ENCODE data around the gene CISTR.
"Not testable (repeated sequence)": the region's sequence is repeated elsewhere in the genome, so short reads cannot be mapped to it uniquely, and the experiment has no call there.

Gene CISTR

GRCh38 chr12:53751336-53752191 is at the start of gene CISTR:
CISTR (minus strand) TSS chr12:53751979.
- no peak for DNase-seq (ENCODE audit: low read depth)

DNA sequence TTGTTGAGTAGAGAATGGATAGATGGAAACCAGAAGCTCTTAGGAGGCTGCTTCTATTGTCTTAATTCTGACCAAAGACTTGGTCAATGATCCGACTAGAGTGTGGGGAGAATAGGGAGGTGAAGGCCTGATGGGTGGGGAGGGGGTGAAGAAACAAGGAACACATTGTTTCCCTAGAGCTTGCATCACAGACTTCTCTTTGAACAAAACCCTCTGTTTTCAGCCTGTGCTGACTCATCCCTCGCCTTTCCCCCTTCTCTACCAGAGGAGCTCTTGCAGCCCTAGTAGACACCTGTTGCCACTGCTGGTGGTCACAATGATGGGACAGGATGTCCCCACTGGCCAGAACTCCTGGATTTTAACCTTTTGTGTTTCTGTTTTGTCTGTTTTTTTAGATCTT is 46.8 kb upstream of the CISTR start:
- no peak for DNase-seq (ENCODE audit: low read depth)

- no peak for DNase-seq (ENCODE audit: low read depth)
Measured at GRCh38 chr12:53795927-53796326, 44.1 kb upstream of the CISTR start.

DNA sequence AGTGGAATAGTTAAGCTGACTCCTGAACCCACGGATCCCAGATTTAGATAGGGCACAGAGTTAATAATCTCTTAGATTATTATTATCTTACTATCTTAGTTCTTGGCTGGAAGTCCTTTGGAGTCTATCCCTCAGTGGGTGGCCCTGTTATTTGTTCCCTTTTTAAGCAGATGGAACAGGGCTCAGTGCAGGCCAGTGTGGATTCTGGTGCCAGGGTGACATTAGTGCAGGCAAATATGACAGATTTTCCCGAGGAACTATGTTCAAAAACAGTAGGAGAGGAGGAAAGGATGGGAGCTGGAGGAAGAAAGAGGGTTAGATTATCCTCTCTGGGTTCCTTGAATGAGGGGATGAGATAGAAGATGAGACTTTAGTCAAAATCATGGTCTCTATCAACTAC is 41.4 kb upstream of the CISTR start:
- DNase-seq (ENCODE audit: low read depth), result no peak

DNA sequence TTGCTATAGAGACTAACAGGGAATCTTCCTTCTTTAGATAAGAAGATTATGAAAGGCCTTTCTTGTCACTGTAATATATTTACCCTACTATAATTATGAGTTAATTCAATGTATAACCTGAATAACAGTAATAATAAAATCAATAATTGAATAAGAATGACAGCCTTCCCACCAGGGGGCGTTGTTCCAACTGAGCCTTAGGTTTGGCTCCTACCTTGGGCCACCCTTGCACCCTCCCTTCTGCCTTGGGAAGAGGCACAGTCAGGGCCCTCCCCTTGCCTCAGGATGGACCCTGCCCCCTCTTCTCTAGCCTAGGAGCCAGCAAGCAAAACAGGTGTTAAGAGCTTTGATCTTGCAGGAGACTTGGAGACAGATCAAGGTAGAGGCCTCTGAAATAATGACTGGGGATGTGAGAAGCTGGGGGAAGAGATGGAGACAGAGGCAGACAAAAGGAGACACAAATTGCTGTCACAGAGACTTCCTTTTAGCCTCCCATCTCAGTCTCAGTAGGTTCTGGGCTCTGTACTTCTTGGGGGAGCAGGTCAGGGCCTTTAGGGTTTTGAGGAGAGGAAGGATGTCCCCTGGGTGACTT is 40.1 kb upstream of the CISTR start:
- no peak for DNase-seq (ENCODE audit: low read depth)

DNA sequence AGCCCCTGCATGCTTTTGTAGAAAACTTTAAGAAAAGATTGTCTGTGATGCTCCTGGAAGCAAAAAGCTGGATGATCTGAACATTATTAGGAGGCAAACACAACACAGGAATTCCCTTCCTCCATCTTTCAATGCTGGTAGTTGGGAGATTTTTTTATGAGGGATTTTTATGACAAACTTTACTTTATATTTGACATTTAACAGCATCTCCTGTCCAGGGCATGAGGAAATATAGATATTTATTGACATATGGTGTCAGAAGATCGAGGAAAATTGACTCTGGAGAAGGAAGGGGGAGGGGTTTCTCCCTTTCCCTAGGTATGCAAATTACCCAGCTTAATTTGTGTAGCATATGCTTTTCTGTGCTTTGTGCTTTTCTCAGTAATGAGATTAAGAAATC is 37.8 kb upstream of the CISTR start:
- DNase-seq (ENCODE audit: low read depth), result no peak

DNA sequence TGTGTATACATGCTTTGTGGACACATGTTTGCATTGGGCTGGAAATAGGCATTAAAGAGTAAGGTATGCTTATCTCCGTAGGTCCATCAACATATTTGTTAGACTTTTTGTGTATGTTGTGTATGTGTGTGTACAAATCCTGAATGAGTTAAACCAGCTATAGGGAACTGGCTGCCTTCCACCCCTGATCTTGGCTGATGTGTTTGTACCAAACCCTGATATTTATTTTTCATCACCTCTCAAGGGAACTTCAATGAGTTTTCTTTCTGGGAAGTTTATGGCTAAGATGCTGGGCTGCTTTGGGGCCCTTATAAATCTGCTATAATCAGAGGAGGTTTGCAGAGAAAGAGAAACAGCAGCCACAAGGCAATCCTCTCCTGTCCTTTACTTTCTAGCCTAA is 37.1 kb upstream of the CISTR start:
- no peak for DNase-seq (ENCODE audit: low read depth)

DNA sequence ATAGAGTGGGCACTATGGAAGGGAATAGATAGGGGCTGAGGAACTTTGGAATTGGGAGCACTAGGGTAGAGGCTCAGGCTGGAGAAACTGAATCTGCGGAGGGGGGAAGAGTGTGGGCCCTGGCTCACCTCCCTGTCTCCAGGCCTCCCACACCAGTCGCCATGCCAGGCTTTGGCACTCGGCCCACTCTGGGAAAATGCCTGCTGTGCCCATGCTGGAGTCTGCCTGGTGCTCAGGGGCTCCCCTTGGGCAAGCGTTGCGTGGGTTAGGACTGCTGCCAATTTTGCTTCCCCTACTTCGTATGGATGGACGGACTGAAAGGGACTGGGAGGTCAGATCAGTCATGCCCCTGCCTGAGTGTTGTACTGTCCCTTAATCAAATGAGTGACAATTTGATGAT is 34.6 kb upstream of the CISTR start:
- DNase-seq (ENCODE audit: low read depth), result no peak

DNA sequence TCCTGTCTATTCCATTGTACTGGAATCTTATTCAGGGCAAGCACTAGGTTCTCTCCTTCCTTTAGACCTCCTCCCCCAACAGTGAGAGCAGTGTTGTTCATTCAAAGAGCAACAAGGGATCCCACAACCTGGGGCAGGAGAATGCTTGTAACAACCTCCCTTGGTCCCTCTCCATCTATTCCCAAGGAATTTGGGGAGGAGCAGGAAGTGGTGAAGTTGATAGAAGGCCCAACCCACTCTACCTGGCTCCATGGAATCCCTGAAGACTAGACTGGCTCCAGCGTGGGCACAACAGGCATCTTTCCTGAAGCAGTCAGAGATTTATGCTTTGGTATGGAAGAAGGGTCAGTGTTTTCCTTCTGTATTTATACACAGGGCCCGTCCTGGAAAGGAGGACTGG is 33.4 kb upstream of the CISTR start:
- DNase-seq (ENCODE audit: low read depth), result no peak

GRCh38 chr12:53782093-53782703 is 30.4 kb upstream of the CISTR start:
- DNase-seq (ENCODE audit: low read depth), result no peak

DNA sequence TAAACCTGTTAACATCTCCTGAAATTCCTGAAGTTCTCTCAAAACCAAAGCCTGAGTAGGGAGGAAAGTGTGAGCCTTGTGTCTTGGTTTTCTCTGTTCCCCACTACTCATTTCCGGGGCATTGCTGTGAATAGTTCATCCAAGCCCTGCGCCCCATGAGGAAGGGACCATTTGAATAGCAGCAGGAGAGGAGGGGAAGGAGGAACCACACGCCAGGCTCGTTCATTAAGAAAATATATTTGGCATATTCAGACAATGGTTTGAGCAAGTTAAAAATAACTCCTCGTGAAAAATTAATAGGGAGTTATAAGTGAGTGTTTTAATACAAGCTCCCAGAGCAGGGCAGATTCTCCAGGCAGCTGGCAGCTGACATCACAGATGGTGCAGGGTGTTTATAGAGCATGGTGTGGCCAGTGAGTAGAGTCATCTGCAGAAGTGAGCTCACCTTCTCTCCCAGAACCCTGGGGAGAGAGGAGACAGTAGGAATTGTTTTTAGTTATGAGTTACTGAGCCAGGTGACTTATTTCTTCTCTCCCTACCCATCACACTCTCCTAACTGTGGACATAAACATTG is 29.5 kb upstream of the CISTR start:
- DNase-seq (ENCODE audit: low read depth), result no peak

- no peak for DNase-seq (ENCODE audit: low read depth)
Measured at GRCh38 chr12:53780323-53780722, 28.5 kb upstream of the CISTR start.

- not testable (repeated sequence) for DNase-seq (ENCODE audit: low read depth)
Measured at GRCh38 chr12:53779679-53780078, 27.9 kb upstream of the CISTR start.

DNA sequence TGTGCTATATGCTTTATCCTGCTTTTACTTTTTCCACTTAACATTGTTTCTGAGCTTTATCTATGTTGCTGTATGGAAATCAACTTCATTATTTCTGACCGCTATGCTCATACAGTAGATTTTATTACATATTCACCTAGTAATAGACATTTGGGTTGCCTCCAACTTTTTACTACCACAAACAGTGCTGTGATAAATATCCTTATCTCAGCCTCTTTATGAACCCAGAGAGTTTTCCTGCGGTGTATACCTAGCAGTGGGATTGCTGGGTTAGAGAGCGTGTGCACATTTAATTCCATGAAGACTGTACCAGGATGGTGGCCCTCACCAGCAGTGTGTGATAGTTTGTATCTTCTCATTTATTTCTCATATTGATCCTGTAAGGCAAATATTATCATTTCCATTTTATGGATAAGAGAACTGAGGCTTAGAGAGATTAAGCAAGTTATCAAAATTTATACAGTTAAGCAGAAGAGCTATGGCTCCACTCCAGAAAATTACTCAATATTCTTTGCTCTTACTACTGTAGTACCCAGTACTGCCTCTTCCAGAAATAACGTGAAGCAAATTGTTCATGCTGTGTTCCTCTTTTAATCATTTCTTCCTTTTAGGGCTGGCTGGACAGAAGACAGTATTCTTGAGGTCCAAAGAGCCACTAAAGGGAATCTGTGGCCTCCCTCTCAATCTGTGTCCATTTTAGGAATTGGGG is 26.3 kb upstream of the CISTR start:
- DNase-seq (ENCODE audit: low read depth), result no peak

DNA sequence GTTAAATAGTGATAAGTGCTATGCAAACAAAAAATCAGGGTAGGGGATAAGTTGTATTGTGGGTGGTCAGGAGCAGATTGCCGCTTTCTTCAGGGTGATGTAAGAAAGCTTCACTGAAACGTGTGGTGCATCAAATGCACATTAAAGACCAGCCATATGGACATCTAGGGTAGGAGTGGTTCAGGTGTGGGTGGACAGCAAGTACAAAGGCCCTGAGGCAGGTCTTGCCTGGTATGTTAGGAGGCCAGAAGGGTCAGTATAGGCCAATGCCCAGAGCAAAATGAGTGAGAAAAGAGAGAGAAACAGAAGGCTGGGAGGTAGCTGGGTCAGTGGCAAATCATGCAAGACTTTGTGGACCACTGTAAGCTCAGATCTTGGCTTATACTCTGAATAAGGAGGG is 25.6 kb upstream of the CISTR start:
- DNase-seq (ENCODE audit: low read depth), result no peak

GRCh38 chr12:53776872-53777271 is 25.1 kb upstream of the CISTR start:
- DNase-seq (ENCODE audit: low read depth), result no peak

DNA sequence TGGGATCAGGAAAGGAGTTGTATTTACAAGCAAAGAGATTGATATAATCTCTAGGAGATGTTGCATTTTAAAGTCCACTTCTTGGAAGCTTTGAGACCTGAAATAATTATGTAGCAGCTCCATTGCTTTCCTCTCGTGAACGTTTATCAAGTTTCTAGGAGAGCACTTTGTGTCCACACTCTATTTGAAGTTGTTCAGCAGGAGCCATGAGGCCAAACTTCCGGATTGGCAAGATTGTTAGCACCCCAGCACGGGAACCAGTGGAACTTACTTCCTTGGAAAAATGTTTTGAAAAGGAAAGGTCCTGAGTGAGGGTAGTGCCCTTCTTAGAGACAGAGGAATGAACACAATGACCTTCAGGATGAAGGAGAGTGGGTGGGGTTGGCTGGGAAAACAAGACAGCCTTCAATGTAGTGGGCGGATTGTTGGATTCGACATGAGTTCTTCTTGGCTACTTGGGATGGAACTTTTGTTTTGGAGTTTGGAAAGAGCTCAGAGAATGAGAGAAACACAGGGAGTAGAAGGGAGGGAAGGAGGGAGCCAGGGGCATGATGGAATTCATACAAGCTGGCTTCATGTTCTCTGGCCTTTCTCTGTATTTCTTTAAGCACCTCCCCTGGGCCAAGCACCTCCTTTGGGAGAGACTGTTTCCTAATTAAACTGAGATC is 23.8 kb upstream of the CISTR start:
- no peak for DNase-seq (ENCODE audit: low read depth)

GRCh38 chr12:53770281-53770680 is 18.5 kb upstream of the CISTR start:
- no peak for DNase-seq (ENCODE audit: low read depth)

GRCh38 chr12:53768976-53769375 is 17.2 kb upstream of the CISTR start:
- no peak for DNase-seq (ENCODE audit: low read depth)

GRCh38 chr12:53766881-53767280 is 15.1 kb upstream of the CISTR start:
- DNase-seq (ENCODE audit: low read depth), result no peak

- DNase-seq (ENCODE audit: low read depth), result no peak
Measured at GRCh38 chr12:53765891-53766290, 14.1 kb upstream of the CISTR start.

DNA sequence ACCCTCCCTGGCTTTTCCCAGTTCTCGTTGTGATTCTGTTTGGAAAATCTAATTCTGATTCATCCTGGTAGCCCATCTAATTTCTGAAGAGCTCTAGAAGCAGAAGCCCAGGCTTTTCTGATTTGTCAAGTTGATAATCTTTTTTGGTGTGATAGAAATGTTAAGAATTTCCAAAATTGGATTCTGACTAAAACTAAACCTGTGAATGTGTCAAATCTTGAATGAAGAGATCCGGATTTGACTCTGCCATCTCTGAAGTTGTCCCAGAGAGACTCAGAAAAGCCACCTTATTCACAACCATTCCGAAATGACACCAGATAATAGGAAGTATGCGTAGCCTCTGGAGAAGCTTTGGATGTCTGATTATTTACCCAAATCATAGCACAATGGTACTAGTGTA is 12.8 kb upstream of the CISTR start:
- DNase-seq (ENCODE audit: low read depth), result no peak
